ENCODE measurements around the gene ZFAND2A.
A peak's percentile ranks its signal among the peaks of the same experiment; 100 is the strongest.

Gene ZFAND2A

DNA sequence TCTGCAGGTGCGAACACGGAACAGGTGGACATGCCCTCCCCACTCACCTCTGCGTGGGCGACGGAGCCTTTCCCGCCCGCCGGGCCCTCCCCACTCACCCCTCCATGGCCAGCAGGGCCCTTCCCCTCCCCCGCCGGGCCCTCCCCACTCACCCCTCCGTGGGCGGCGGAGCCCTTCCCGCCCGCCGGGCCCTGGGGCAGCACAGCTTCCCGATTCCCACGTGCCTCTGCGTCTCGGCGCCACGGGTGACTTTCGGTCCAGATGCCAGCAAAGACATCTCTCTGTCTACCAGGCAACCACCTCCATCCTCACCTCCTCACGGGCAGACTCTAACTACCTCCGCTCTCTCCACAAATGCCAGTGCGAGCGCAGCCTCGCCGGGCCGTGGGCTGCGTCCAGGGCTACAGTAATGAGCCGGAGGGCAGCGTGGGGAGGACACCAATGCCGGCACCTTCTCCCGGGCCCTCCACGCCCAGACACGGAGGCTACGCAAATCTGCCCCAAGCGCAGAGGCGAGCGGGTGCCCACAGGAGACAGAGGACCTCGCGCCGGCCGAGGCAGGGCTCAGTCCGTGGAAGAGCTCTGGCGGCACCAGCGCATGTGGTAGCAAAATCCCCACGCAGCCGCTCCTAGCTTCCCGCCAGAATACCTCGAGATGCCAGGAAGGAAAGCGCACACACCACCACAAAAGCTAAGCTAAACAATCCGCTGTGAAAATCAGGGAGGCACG, 50.2 kb downstream of the ZFAND2A start:
- Histone ChIP-seq H3K27me3 (ENCODE audit: control insufficient read depth in 5 of 5, insufficient read depth in 4 of 5, low read length in 5 of 5) (peaks cover 0 to 4% (median 0%) of the 10 kb centered on the region in 5 donors), H3K9me3 (ENCODE audit: control insufficient read depth in 5 of 5, low read length in 5 of 5) (no peaks in the 10 kb centered on the region), H3K9ac (ENCODE audit: low read length in 5 of 5) (no peak overlapping the region), H3K27ac (ENCODE audit: low read depth, low read length) (no peak overlapping the region), H3K4me3 (ENCODE audit: low read depth in 1 of 5, low read length in 5 of 5) (no peak overlapping the region), H3K36me3 (ENCODE audit: control insufficient read depth in 5 of 5, insufficient read depth in 5 of 5, low read length in 5 of 5) (peaks cover 0 to 8% (median 0%) of the 10 kb centered on the region in 5 donors), H3K4me1 (ENCODE audit: control insufficient read depth in 5 of 5, insufficient read depth in 5 of 5, low read length in 5 of 5) (peaks cover 0 to 12% (median 0%) of the 10 kb centered on the region in 5 donors)

GRCh38 chr7:1108264-1108920, 51.6 kb downstream of the ZFAND2A start:
- H3K36me3 ChIP-seq (ENCODE audit: control insufficient read depth in 5 of 5, insufficient read depth in 5 of 5, low read length in 5 of 5) = peaks cover 0 to 8% (median 0%) of the 10 kb centered on the region in 5 donors

DNA sequence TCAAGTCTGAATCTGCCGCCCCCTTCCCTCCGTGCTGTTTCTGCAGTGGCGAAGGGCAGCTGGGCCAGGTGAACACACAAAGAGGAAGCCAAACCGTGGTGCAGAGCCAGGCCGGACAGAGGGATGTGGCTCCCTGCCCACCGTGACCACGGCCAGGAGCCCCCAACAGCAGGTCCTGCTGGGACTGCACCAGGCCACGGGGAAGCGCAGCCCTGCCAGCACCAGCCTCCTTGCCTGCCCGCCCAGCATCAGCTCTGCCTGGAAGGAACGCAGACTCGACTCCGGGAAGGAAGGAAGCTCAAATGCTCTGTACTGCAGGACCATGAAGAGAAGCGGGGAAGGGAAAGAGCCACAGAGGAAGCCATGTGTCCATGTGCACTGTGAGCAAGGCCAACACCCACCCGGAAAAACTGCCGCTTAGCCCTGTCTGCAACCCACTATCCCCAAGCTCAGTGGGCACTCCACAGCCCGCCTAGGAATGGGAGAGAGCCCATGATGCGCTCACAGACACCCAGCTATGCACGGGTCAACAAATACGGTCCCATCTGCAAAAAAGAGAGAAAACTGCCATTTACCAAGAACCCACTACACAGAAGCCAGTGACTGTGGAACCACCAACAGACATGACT, 53.1 kb downstream of the ZFAND2A start:
- H3K27ac ChIP-seq (ENCODE audit: low read depth, low read length) = no peak overlapping the region

More at GRCh38 chr7:1108264-1108920, 51.6 kb downstream of the ZFAND2A start:
- peaks cover 0 to 4% (median 0%) of the 10 kb centered on the region in 5 donors for H3K27me3 ChIP-seq (ENCODE audit: control insufficient read depth in 5 of 5, insufficient read depth in 4 of 5, low read length in 5 of 5)
- H3K4me3 ChIP-seq (ENCODE audit: low read depth in 1 of 5, low read length in 5 of 5) = no peak overlapping the region
- H3K9me3 ChIP-seq (ENCODE audit: control insufficient read depth in 5 of 5, low read length in 5 of 5) = no peaks in the 10 kb centered on the region
- no peak overlapping the region for H3K9ac ChIP-seq (ENCODE audit: low read length in 5 of 5)
- H3K27ac ChIP-seq (ENCODE audit: low read depth, low read length) = no peak overlapping the region
- peaks cover 0 to 19% (median 0%) of the 10 kb centered on the region in 5 donors for H3K4me1 ChIP-seq (ENCODE audit: control insufficient read depth in 5 of 5, insufficient read depth in 5 of 5, low read length in 5 of 5)

GRCh38 chr7:1106063-1106792, 53.8 kb downstream of the ZFAND2A start:
- Histone ChIP-seq H3K27me3 (ENCODE audit: control insufficient read depth in 5 of 5, insufficient read depth in 4 of 5, low read length in 5 of 5) (peaks cover 0 to 4% (median 0%) of the 10 kb centered on the region in 5 donors), H3K27ac (ENCODE audit: low read depth, low read length) (no peak overlapping the region), H3K4me1 (ENCODE audit: control insufficient read depth in 5 of 5, insufficient read depth in 5 of 5, low read length in 5 of 5) (peaks cover 0 to 19% (median 4%) of the 10 kb centered on the region in 5 donors), H3K4me3 (ENCODE audit: low read depth in 1 of 5, low read length in 5 of 5) (no peak overlapping the region), H3K36me3 (ENCODE audit: control insufficient read depth in 5 of 5, insufficient read depth in 5 of 5, low read length in 5 of 5) (no peaks in the 10 kb centered on the region), H3K9ac (ENCODE audit: low read length in 5 of 5) (no peak overlapping the region), H3K9me3 (ENCODE audit: control insufficient read depth in 5 of 5, low read length in 5 of 5) (no peaks in the 10 kb centered on the region)

More for the DNA sequence above, 53.1 kb downstream of the ZFAND2A start:
- Histone ChIP-seq H3K9me3 (ENCODE audit: control insufficient read depth in 5 of 5, low read length in 5 of 5) (no peaks in the 10 kb centered on the region), H3K27me3 (ENCODE audit: control insufficient read depth in 5 of 5, insufficient read depth in 4 of 5, low read length in 5 of 5) (peaks cover 0 to 4% (median 0%) of the 10 kb centered on the region in 5 donors), H3K36me3 (ENCODE audit: control insufficient read depth in 5 of 5, insufficient read depth in 5 of 5, low read length in 5 of 5) (no peaks in the 10 kb centered on the region), H3K9ac (ENCODE audit: low read length in 5 of 5) (no peak overlapping the region), H3K4me3 (ENCODE audit: low read depth in 1 of 5, low read length in 5 of 5) (no peak overlapping the region), H3K4me1 (ENCODE audit: control insufficient read depth in 5 of 5, insufficient read depth in 5 of 5, low read length in 5 of 5) (peaks cover 0 to 19% (median 3%) of the 10 kb centered on the region in 5 donors)

DNA sequence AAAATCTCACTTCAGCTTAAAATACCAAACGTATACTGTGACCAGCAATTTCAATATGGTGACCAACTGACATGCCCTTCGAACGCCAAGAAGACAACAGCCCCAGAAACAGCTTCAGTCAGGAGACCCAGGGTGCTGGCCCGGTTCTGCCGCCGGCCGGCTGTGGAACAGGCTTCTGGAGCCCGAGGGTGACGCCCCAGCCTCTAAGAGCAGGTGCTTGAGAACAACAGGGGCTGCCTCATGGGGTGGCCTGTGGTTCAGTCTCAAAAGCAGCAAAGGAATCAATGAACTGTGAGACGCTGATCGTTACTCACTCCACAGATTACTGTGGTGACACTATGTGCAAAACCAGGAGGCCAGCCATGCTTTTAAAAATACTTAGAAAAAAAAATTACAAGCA, 54.8 kb downstream of the ZFAND2A start:
- Histone ChIP-seq H3K9ac (ENCODE audit: low read length in 5 of 5) (no peak overlapping the region), H3K9me3 (ENCODE audit: control insufficient read depth in 5 of 5, low read length in 5 of 5) (no peaks in the 10 kb centered on the region)

DNA sequence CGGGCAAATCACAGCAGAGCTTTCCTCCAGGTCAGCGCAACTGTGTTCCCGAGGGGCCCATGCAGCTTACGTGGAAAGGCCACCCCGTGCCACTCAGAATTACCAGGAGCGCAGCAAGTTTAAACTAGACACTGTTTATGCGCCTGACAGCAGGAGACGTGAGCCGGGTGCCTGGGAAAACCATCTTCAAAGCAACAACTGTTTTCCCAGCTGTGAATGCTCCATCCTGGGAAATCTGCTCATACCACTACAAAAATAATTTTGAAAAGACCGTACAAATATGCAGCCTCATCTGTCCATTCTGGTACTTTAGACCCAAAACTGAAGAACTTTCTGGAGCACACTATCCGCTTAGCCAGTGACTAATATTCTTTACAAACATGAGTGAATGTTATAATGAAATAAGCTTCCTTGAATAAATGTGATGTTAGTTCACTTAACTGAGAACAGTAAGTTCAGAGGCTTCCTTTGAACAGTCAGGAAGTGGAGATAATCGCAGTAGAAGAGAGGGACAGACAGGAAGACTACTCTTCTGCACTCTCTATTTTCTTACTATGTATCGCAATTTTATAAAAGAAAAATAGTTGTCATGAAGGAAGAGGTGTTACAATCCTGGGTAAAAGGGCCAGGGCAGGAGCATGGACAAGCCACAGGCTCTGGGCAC, 55.3 kb downstream of the ZFAND2A start:
- Histone ChIP-seq H3K27me3 (ENCODE audit: control insufficient read depth in 5 of 5, insufficient read depth in 4 of 5, low read length in 5 of 5) (peaks cover 0 to 4% (median 0%) of the 10 kb centered on the region in 5 donors), H3K27ac (ENCODE audit: low read depth, low read length) (no peak overlapping the region), H3K4me1 (ENCODE audit: control insufficient read depth in 5 of 5, insufficient read depth in 5 of 5, low read length in 5 of 5) (peaks cover 0 to 19% (median 4%) of the 10 kb centered on the region in 5 donors), H3K36me3 (ENCODE audit: control insufficient read depth in 5 of 5, insufficient read depth in 5 of 5, low read length in 5 of 5) (peaks cover 0 to 6% (median under 1%) of the 10 kb centered on the region in 5 donors), H3K4me3 (ENCODE audit: low read depth in 1 of 5, low read length in 5 of 5) (no peak overlapping the region), H3K9me3 (ENCODE audit: control insufficient read depth in 5 of 5, low read length in 5 of 5) (no peaks in the 10 kb centered on the region), H3K9ac (ENCODE audit: low read length in 5 of 5) (peak overlapping the region in 1 of 5 donors; percentile 42)

More for the DNA sequence above, 54.8 kb downstream of the ZFAND2A start:
- peaks cover 0 to 5% (median 0%) of the 10 kb centered on the region in 5 donors for H3K36me3 ChIP-seq (ENCODE audit: control insufficient read depth in 5 of 5, insufficient read depth in 5 of 5, low read length in 5 of 5)
- peaks cover 0 to 19% (median 4%) of the 10 kb centered on the region in 5 donors for H3K4me1 ChIP-seq (ENCODE audit: control insufficient read depth in 5 of 5, insufficient read depth in 5 of 5, low read length in 5 of 5)
- H3K27me3 ChIP-seq (ENCODE audit: control insufficient read depth in 5 of 5, insufficient read depth in 4 of 5, low read length in 5 of 5) = peaks cover 0 to 4% (median 0%) of the 10 kb centered on the region in 5 donors
- no peak overlapping the region for H3K4me3 ChIP-seq (ENCODE audit: low read depth in 1 of 5, low read length in 5 of 5)
- no peak overlapping the region for H3K27ac ChIP-seq (ENCODE audit: low read depth, low read length)

DNA sequence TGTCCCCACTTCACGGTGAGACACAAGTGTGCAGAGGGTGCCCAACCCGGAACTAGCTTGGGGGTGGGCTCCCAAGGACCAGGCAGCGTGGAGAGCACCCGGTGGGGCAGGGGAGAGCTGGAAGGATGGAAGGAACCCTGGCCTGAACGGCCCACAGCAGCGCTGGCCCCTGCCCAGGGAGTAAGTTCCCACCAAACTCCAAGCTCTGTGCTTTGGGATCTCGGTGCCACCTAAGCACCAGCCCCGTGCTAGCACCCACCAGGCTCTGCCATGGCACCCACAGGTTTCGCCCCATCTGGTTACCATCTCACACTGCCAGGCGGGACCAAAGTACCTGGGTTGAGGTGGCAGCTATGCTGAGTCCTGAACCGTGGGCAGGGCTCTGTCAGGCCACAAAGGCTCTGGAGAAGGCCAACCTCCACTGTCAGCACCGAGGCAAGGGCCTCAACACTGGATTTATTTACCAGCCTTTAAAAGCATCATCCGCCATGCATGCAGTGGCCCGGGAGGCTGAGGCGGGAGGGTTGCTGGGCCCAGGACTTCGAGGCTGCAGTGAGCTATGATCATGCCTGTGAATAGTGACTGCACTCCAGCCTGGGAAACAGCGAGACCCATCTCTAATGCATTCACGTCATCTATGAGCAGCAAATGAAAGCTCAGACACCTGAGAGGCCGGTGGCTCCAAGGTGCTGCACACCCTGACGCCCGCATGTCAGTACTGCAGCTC, 56.0 kb downstream of the ZFAND2A start:
- peaks cover 0 to 4% (median 0%) of the 10 kb centered on the region in 5 donors for H3K27me3 ChIP-seq (ENCODE audit: control insufficient read depth in 5 of 5, insufficient read depth in 4 of 5, low read length in 5 of 5)
- H3K4me1 ChIP-seq (ENCODE audit: control insufficient read depth in 5 of 5, insufficient read depth in 5 of 5, low read length in 5 of 5) = peaks cover 0 to 19% (median 4%) of the 10 kb centered on the region in 5 donors
- peak overlapping the region in 1 of 5 donors; percentile 42 for H3K9ac ChIP-seq (ENCODE audit: low read length in 5 of 5)
- no peaks in the 10 kb centered on the region for H3K9me3 ChIP-seq (ENCODE audit: control insufficient read depth in 5 of 5, low read length in 5 of 5)
- peaks cover 0 to 8% (median 2%) of the 10 kb centered on the region in 5 donors for H3K36me3 ChIP-seq (ENCODE audit: control insufficient read depth in 5 of 5, insufficient read depth in 5 of 5, low read length in 5 of 5)
- H3K4me3 ChIP-seq (ENCODE audit: low read depth in 1 of 5, low read length in 5 of 5) = no peak overlapping the region
- H3K27ac ChIP-seq (ENCODE audit: low read depth, low read length) = no peak overlapping the region

- H3K9ac ChIP-seq (ENCODE audit: low read length in 5 of 5) = no peak overlapping the region
- no peak overlapping the region for H3K4me3 ChIP-seq (ENCODE audit: low read depth in 1 of 5, low read length in 5 of 5)
- no peak overlapping the region for H3K27ac ChIP-seq (ENCODE audit: low read depth, low read length)
- H3K9me3 ChIP-seq (ENCODE audit: control insufficient read depth in 5 of 5, low read length in 5 of 5) = no peaks in the 10 kb centered on the region
- peaks cover 0 to 8% (median 2%) of the 10 kb centered on the region in 5 donors for H3K36me3 ChIP-seq (ENCODE audit: control insufficient read depth in 5 of 5, insufficient read depth in 5 of 5, low read length in 5 of 5)
- H3K4me1 ChIP-seq (ENCODE audit: control insufficient read depth in 5 of 5, insufficient read depth in 5 of 5, low read length in 5 of 5) = peaks cover 0 to 19% (median 4%) of the 10 kb centered on the region in 5 donors
- H3K27me3 ChIP-seq (ENCODE audit: control insufficient read depth in 5 of 5, insufficient read depth in 4 of 5, low read length in 5 of 5) = peaks cover 0 to under 1% (median 0%) of the 10 kb centered on the region in 5 donors
These were observed 56.8 kb downstream of the ZFAND2A start for GRCh38 chr7:1103009-1103788.
